22Rv1 (cell line): ENCODE measurements around the gene GBA2.

ENCODE experiments used
- H3K27ac ChIP-seq: fragments of 450-650 bp; 2 replicates; pipeline ENCODE4 v1.5.1; 2017
- ZFX ChIP-seq: fragments of 450-650 bp; IDR thresholded peaks from 2 replicates; pipeline ENCODE4 v1.6.1; 2017; ENCODE audit warnings: antibody characterized with exemption, borderline replicate concordance
- TF ChIP-seq, protein P1 (sequence below): fragments of 450-650 bp; IDR thresholded peaks from 2 replicates; pipeline ENCODE4 v1.5.1; 2017; ENCODE audit warnings: mild to moderate bottlenecking

The GBA2 gene

DNA sequence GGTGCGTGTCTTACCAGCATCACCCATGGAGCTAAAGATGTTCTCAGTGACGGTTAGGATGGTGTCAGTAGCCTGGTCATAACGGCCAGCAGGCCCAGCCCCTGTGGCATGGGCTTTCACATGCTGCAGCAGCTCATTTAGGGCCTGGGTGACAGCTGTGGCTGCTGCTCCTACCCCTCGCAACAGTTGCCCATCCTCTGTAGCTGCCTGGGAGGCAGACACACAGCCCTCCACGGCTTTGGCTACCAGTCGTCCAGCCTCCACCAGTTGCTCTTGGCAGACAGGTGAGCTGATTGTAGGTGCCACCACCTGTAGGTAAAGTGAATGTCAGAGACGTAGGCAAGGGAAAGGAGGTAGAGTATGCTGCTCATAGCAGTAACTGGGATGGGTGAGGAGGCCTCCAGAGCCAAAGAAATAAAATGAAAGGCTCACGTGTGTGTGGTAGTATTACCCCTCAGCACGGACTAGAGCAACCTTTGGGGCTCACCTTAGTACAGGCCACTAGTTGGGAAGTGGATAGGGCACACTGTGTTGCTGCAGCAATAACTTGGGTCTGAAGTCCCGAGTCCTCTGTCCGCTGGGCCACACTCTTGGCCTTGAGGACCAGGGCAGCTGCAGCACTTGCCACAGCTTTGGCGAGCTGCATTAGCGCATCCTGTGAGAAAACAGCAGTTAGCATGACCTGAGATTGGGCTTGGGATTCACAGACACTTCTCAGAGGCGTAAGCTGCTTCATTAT, 31.7 kb downstream of the GBA2 start:
- H3K27ac ChIP-seq, result no peak overlapping the region
- no peak for TF ChIP-seq ZFX
- TF ChIP-seq, protein P1, sequence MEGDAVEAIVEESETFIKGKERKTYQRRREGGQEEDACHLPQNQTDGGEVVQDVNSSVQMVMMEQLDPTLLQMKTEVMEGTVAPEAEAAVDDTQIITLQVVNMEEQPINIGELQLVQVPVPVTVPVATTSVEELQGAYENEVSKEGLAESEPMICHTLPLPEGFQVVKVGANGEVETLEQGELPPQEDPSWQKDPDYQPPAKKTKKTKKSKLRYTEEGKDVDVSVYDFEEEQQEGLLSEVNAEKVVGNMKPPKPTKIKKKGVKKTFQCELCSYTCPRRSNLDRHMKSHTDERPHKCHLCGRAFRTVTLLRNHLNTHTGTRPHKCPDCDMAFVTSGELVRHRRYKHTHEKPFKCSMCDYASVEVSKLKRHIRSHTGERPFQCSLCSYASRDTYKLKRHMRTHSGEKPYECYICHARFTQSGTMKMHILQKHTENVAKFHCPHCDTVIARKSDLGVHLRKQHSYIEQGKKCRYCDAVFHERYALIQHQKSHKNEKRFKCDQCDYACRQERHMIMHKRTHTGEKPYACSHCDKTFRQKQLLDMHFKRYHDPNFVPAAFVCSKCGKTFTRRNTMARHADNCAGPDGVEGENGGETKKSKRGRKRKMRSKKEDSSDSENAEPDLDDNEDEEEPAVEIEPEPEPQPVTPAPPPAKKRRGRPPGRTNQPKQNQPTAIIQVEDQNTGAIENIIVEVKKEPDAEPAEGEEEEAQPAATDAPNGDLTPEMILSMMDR, result no peak

DNA sequence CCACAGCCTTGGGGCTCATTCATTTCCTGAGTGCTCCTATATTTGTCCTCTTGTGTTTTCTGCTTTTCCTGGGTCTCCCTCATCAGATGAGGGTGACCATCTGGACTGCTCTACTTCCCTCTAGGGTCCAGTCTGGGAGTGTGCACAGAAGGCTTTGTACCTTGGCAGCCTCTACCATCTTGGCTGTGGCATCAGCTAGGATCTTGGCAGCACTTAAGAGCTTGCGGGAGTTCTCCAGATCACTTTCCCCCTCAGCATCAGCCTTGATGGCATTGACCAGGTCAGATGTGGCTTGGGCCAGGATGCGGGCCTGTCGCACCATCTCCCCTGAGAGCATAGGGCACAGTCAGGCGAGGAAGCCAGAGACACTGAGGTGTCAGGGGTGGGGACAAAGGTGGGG, 32.8 kb downstream of the GBA2 start:
- TF ChIP-seq, protein P1, result no peak
- no peak for TF ChIP-seq ZFX
- H3K27ac ChIP-seq, result no peak overlapping the region

DNA sequence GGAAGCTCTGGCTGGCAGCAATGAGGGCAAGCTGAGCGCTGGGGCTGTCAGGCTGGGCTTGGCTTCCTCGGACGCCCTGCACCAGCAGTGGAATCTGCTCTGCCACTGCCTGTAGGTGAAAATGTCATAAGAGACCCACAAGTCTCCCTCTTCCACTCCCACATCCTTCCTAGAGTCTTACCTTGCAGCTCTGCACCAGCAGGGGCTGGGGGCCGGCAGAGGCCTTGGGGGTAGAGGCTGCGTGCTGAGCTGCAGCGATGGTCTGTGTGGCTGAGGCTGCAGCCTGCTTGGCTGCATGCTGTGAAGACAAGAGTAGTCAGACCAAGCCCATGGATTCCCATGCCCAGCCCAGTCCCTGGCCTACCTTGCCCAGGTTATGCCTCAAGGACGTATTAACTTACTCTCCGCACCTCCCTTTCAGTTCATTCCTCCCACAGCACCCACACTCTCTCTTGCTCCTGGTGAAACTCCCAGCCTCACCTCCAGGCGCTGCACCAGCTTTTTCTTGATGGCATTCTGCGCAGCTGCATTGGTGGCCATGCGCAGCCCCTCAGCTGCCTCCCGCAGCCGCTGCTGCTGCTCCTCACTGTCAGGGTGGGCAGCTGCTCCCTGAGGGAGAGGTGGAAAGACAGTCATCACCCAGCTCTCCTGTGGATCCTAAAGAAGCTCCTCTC, 34.3 kb downstream of the GBA2 start:
- TF ChIP-seq, protein P1, result no peak
- TF ChIP-seq ZFX, result no peak
- H3K27ac ChIP-seq, result no peak overlapping the region

DNA sequence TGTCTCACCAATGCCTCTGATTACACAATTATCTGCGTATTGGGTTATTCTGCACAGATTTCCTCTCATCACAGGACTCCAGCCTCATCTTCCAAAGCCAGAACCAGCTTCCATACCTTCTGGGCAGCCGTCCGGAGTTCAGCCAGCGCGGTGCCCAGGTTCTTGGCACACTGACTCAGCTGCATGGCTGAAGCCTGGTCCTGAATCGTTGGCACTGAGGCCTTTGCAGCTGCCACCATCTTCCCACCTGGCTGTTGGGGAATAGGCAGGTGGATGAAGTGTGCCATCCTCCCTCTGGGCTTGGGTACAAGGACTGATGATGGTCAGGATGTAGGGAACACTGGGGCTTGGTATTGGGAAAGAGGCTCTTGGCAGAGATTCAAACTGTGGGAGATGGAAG, 34.9 kb downstream of the GBA2 start:
- no peak for TF ChIP-seq ZFX
- TF ChIP-seq, protein P1, result no peak

DNA sequence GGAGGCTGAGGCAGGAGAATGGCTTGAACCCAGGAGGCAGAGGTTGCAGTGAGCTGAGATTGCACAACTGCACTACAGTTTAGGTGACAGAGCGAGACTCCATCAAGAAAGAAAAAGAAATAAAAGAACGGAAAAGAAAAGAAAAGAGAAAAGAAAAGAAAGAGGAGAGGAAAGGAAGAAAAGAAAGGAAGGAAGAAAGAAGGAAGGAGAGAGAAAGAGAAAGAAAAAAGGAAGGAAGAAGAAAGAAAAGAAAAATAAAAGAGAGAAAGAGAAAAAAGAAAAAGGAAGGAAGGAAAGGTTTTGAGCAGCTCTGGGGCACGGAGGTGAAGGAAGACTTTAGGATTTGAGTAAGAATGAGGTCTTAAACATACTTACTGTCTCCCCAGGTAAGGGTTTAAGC, 35.5 kb downstream of the GBA2 start:
- H3K27ac ChIP-seq, result no peak overlapping the region
- TF ChIP-seq ZFX, result no peak
- TF ChIP-seq, protein P1, result no peak

More for the DNA sequence above, 34.9 kb downstream of the GBA2 start:
- no peak overlapping the region for H3K27ac ChIP-seq

DNA sequence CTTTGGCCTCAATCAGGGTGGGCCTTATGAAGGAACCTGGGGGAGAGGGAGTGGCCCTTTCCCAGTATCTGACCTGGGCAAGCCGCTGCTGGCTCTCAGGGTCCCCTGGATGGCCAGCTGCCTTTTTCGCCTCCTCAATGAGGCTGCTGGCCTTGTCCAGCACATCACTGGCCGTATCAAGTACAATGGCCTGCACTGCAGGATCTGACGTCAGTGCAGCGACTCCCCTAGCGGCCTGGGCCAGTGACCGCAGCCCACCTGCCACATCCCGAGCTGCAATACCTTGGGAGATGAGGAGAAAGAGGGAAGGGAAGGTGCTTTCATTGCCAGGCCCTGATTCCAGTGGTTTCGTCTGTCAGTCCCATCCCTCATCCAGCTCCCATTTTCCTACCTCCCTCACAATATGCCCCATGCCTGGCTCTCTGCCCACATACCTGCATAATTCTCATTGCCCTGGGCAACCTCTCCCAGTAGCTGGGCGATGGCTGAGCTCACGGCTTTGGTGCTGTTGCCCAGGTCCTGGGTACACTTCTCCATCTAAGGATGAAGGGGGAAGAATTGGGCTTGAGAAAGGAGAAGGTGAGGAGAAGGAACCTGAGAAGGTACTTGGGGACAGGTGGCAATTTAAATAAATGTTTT, 36.1 kb downstream of the GBA2 start:
- H3K27ac ChIP-seq, result no peak overlapping the region
- TF ChIP-seq, protein P1, result no peak
- TF ChIP-seq ZFX, result no peak
